BLaER1 (cell line): Measurements from ENCODE around the gene DDR2.

ENCODE experiments used
- H3K27ac ChIP-seq: shearing (Covaris generic); formaldehyde crosslinking; 2 replicates; pipeline ENCODE4 v1.8.1; 2022
- H3K27me3 ChIP-seq: shearing (Covaris generic); formaldehyde crosslinking; 2 replicates; pipeline ENCODE4 v1.8.1; 2022
- H3K36me3 ChIP-seq: shearing (Covaris generic); formaldehyde crosslinking; 2 replicates; pipeline ENCODE4 v1.8.1; 2022
- H3K4me1 ChIP-seq: shearing (Covaris generic); formaldehyde crosslinking; 2 replicates; pipeline ENCODE4 v1.8.1; 2022
- H3K4me2 ChIP-seq: shearing (Covaris generic); formaldehyde crosslinking; 2 replicates; pipeline ENCODE4 v1.8.1; 2022
- H3K4me3 ChIP-seq: shearing (Covaris generic); formaldehyde crosslinking; 2 replicates; pipeline ENCODE4 v1.8.1; 2022
- H3K9ac ChIP-seq: shearing (Covaris generic); formaldehyde crosslinking; 2 replicates; pipeline ENCODE4 v1.8.1; 2022
- H3K9me3 ChIP-seq: shearing (Covaris generic); formaldehyde crosslinking; 2 replicates; pipeline ENCODE4 v1.8.1; 2022
- H4K20me1 ChIP-seq: shearing (Covaris generic); formaldehyde crosslinking; 2 replicates; pipeline ENCODE4 v1.8.1; 2022
- Cebpa-rat ChIP-seq: shearing (Covaris generic); IDR thresholded peaks from 2 replicates; pipeline ENCODE4 v1.8.1; 2022

The DDR2 gene

DNA sequence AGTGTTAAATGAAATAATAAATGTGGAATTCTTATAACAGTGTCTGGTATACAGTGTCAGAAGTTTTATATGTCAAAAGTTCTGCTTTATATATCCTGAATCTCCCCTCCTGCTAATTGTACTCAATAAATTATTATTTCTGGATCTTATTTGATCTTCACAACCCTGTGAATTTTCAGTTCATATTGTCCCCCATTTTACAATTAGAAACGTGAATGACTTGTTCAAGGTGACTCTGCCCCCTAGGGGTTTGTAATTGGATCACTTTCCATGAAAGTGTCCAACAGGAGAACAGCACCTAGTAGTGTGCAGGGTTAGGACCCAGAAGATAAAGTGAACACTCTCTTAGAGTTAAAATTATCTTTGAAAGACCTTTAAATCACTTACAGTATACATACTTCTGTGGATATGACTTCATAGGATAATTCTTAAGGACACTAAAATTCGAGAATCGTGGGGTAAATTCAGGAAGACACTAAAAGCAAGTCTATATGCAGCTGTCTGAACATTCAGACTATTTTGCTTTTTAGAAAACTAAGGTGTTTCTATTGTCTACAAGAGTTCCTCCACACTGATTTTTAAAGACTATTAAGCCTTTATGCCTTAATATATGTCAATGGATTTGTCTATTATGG is 4.5 kb upstream of the DDR2 start:
- Histone ChIP-seq H3K4me1 (no peaks in the 10 kb centered on the region), H3K4me2 (no peak overlapping the region), H3K4me3 (no peak overlapping the region), H4K20me1 (no peaks in the 10 kb centered on the region), H3K27me3 (no peaks in the 10 kb centered on the region), H3K9me3 (no peaks in the 10 kb centered on the region), H3K27ac (no peak overlapping the region), H3K9ac (no peak overlapping the region), H3K36me3 (no peaks in the 10 kb centered on the region)
- TF ChIP-seq Cebpa-rat = no peak

GRCh38 chr1:162629077-162629627 is 3.1 kb upstream of the DDR2 start:
- Histone ChIP-seq H3K4me1 (no peaks in the 10 kb centered on the region), H3K4me3 (no peak overlapping the region), H4K20me1 (no peaks in the 10 kb centered on the region), H3K36me3 (no peaks in the 10 kb centered on the region), H3K27me3 (no peaks in the 10 kb centered on the region), H3K27ac (no peak overlapping the region), H3K9me3 (no peaks in the 10 kb centered on the region), H3K4me2 (no peak overlapping the region), H3K9ac (no peak overlapping the region)
- TF ChIP-seq Cebpa-rat = no peak

DNA sequence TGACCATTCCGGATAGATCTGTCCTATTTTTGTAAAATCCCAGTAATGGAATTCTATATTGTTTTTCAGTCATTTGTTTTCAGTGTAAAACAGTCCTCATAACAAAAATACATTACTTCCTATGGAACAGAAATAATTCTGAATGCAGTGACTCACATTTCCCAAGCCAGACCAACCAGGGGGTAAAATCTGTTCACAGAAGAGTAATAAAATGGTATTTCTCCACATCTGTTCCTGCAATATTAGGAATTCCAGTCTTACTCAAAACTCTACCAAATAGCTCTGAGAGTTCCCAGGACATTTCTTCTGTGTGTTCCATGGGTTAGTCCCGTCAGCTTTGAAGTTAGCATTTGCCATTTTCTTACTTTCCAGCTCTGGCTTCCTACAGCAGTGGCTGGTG is 2.6 kb upstream of the DDR2 start:
- no peak overlapping the region for H3K4me3 ChIP-seq
- TF ChIP-seq Cebpa-rat = no peak
- no peak overlapping the region for H3K27ac ChIP-seq
- H3K27me3 ChIP-seq = no peaks in the 10 kb centered on the region
- no peak overlapping the region for H3K9ac ChIP-seq
- no peaks in the 10 kb centered on the region for H4K20me1 ChIP-seq
- no peaks in the 10 kb centered on the region for H3K9me3 ChIP-seq
- H3K4me2 ChIP-seq = no peak overlapping the region
- no peaks in the 10 kb centered on the region for H3K4me1 ChIP-seq
- H3K36me3 ChIP-seq = no peaks in the 10 kb centered on the region

GRCh38 chr1:162631546-162632191 is 595 bp upstream of the DDR2 start:
- no peak for TF ChIP-seq Cebpa-rat
- Histone ChIP-seq H3K27me3 (no peaks in the 10 kb centered on the region), H3K36me3 (no peaks in the 10 kb centered on the region), H3K4me3 (no peak overlapping the region), H4K20me1 (no peaks in the 10 kb centered on the region), H3K9ac (no peak overlapping the region), H3K4me1 (no peaks in the 10 kb centered on the region), H3K27ac (no peak overlapping the region), H3K9me3 (no peaks in the 10 kb centered on the region), H3K4me2 (no peak overlapping the region)

DNA sequence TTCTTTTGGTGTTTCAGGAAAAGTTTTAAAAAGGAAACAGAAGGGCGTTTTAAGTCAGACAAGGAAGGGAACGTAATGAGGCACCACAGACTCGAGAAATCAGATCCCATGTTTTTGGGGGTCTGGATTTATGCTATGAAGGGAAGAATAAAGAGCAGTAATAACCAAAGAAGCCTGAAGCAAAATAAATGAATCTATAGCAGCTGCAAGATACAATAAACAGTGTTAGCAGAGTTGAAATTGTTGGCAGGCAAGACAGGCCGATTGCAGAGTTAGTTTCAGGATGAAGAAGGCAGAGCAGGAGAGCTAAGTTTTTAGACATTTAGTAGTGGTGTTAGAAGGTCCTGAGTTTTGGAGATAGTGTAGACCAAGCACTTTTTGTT is 425 bp downstream of the DDR2 start:
- no peaks in the 10 kb centered on the region for H3K27me3 ChIP-seq
- no peak for TF ChIP-seq Cebpa-rat
- H3K9me3 ChIP-seq = no peaks in the 10 kb centered on the region
- H4K20me1 ChIP-seq = no peaks in the 10 kb centered on the region
- H3K4me2 ChIP-seq = no peak overlapping the region
- H3K4me3 ChIP-seq = no peak overlapping the region
- no peaks in the 10 kb centered on the region for H3K36me3 ChIP-seq
- no peak overlapping the region for H3K27ac ChIP-seq
- no peak overlapping the region for H3K9ac ChIP-seq
- H3K4me1 ChIP-seq = no peaks in the 10 kb centered on the region

- H3K27me3 ChIP-seq = no peaks in the 10 kb centered on the region
- no peak overlapping the region for H3K27ac ChIP-seq
- H3K4me2 ChIP-seq = no peak overlapping the region
- H4K20me1 ChIP-seq = no peaks in the 10 kb centered on the region
- H3K9ac ChIP-seq = no peak overlapping the region
- H3K36me3 ChIP-seq = no peaks in the 10 kb centered on the region
- H3K4me1 ChIP-seq = no peaks in the 10 kb centered on the region
- H3K9me3 ChIP-seq = no peaks in the 10 kb centered on the region
- no peak overlapping the region for H3K4me3 ChIP-seq
- no peak for TF ChIP-seq Cebpa-rat
Observed at GRCh38 chr1:162633081-162633762, 958 bp downstream of the DDR2 start.

GRCh38 chr1:162635418-162635817 is 3.2 kb downstream of the DDR2 start:
- TF ChIP-seq Cebpa-rat = no peak
- Histone ChIP-seq H3K4me2 (no peak overlapping the region), H3K4me1 (no peaks in the 10 kb centered on the region), H3K27ac (no peak overlapping the region), H3K36me3 (no peaks in the 10 kb centered on the region), H4K20me1 (no peaks in the 10 kb centered on the region), H3K4me3 (no peak overlapping the region), H3K9me3 (no peaks in the 10 kb centered on the region), H3K9ac (no peak overlapping the region), H3K27me3 (no peaks in the 10 kb centered on the region)

- Histone ChIP-seq H3K4me2 (no peak overlapping the region), H3K27ac (no peak overlapping the region), H3K9me3 (no peaks in the 10 kb centered on the region), H4K20me1 (no peaks in the 10 kb centered on the region), H3K27me3 (no peaks in the 10 kb centered on the region), H3K36me3 (no peaks in the 10 kb centered on the region), H3K4me1 (no peaks in the 10 kb centered on the region), H3K4me3 (no peak overlapping the region), H3K9ac (no peak overlapping the region)
- TF ChIP-seq Cebpa-rat = no peak
Observed at GRCh38 chr1:162639718-162640117, 7.5 kb downstream of the DDR2 start.

DNA sequence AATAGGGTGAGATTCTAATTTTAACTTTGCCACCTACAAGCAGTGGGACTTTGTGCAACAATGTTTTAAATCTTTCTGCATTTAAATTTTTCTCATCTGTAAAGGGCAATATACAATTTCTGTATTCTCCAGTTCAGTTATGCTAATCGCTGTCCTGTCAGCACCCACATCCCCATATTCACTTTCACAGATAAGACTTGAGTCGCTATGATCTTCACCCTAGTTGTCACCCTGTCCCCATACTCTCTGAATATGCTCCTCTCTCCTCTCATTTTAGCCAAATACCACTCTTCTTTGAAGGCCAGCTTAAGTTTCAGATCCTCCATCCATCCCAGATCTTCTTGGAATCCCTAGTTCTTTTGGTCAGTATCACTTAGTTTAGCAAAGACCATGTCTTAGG is 8.8 kb downstream of the DDR2 start:
- Histone ChIP-seq H3K4me1 (no peaks in the 10 kb centered on the region), H3K4me3 (no peak overlapping the region), H3K9me3 (no peaks in the 10 kb centered on the region), H3K27me3 (no peaks in the 10 kb centered on the region), H4K20me1 (no peaks in the 10 kb centered on the region), H3K9ac (no peak overlapping the region), H3K4me2 (no peak overlapping the region), H3K27ac (no peak overlapping the region), H3K36me3 (no peaks in the 10 kb centered on the region)
- no peak for TF ChIP-seq Cebpa-rat

GRCh38 chr1:162644986-162645314 is 12.7 kb downstream of the DDR2 start:
- no peak for TF ChIP-seq Cebpa-rat
- Histone ChIP-seq H3K27ac (no peak overlapping the region), H3K36me3 (no peaks in the 10 kb centered on the region), H3K4me1 (no peaks in the 10 kb centered on the region), H3K9ac (no peak overlapping the region), H3K9me3 (no peaks in the 10 kb centered on the region), H3K4me3 (no peak overlapping the region), H4K20me1 (no peaks in the 10 kb centered on the region), H3K27me3 (no peaks in the 10 kb centered on the region), H3K4me2 (no peak overlapping the region)
